Ovary (tissue), 3 donors: ENCODE data around the gene SLC25A29.

Experiments
- EP300 ChIP-seq: sonication (generic); formaldehyde crosslinking; IDR thresholded peaks from one replicate; pipeline ENCODE4 v1.6.1; 2017; ENCODE audit warnings: antibody characterized with exemption
- POLR2A ChIP-seq: fragments of 450-650 bp; IDR thresholded peaks from one replicate; pipeline ENCODE4 v1.6.1; 2017; ENCODE audit warnings: antibody characterized with exemption, mild to moderate bottlenecking, moderate library complexity
- TF ChIP-seq, protein P1 (sequence below), 3 donors: fragments of 450-650 bp in 2 of 3; fragments of 200-600 bp in 1 of 3; IDR thresholded peaks; one replicate each; pipeline versions ENCODE4 v1.5.1 to v1.8.0; 2016 to 2022; ENCODE audit warnings: antibody characterized with exemption in 3 of 3, mild to moderate bottlenecking in 1 of 3
- donor health status: DM: no; HTN: no; CAD: no.

- TF ChIP-seq, protein P1, sequence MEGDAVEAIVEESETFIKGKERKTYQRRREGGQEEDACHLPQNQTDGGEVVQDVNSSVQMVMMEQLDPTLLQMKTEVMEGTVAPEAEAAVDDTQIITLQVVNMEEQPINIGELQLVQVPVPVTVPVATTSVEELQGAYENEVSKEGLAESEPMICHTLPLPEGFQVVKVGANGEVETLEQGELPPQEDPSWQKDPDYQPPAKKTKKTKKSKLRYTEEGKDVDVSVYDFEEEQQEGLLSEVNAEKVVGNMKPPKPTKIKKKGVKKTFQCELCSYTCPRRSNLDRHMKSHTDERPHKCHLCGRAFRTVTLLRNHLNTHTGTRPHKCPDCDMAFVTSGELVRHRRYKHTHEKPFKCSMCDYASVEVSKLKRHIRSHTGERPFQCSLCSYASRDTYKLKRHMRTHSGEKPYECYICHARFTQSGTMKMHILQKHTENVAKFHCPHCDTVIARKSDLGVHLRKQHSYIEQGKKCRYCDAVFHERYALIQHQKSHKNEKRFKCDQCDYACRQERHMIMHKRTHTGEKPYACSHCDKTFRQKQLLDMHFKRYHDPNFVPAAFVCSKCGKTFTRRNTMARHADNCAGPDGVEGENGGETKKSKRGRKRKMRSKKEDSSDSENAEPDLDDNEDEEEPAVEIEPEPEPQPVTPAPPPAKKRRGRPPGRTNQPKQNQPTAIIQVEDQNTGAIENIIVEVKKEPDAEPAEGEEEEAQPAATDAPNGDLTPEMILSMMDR (IDR thresholded peaks at IDR 0.05), result no peak
- TF ChIP-seq EP300, result no peak
- no peak for TF ChIP-seq POLR2A
Measured at GRCh38 chr14:100282766-100283419, 23.4 kb downstream of the SLC25A29 start.
